GM21529 (cell line): ENCODE data around the gene THRB.
A peak's percentile ranks its signal among the peaks of the same experiment; 100 is the strongest.

Experiments
- ATAC-seq: cut with Tn5 transposase; IDR thresholded peaks from one replicate; pipeline ENCODE4 v1.9.1; 2021; ENCODE audit not compliant: unreplicated experiment

The THRB gene

DNA sequence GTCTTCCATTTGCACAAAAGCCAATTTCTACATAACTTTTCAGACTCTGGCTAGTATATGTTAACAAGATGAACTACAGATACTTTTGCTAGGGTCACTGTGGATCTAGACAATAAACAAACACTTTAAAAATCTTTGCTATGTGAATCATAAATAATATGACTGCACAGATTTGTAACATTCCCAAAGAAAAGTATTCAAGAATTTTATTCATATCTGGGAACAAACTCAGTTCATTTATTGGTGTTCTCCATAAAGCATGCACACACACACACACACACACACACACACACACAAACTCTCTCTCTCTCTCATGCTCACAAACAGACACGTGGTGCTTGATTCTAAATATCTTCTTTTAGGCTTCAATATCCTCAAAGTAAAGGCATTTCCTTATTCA is 18.8 kb upstream of the THRB start:
- ATAC-seq = no peak

DNA sequence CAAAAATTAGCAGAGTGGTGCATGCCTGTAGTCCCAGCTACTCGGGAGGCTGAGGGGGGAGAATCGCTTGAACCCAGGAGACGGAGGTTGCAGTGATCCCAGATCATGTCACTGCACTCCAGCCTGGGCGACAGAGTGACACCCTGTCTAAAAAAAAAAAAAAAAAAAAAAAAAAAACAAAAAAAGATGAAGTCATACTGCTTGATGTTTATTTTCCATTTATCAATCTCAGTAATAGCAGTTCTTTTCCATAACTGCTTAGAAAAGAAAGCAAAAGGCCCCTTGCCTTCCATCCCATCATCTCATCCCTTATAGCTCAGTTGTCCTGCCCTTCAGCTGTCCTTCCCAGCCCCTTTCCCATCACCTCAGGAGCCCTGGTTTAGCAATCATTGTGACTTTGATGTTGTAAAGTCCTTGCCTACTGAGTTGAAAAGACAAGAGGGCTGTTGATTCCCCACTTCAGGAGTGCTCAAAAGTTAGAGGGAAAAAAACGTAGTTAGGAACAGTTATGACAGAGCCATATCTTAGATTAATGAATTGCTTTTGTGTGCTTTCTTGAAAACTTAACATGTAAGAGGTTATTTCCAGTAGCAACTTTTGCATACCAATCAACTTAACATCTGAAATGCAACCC is 18.0 kb upstream of the THRB start:
- ATAC-seq = no peak

DNA sequence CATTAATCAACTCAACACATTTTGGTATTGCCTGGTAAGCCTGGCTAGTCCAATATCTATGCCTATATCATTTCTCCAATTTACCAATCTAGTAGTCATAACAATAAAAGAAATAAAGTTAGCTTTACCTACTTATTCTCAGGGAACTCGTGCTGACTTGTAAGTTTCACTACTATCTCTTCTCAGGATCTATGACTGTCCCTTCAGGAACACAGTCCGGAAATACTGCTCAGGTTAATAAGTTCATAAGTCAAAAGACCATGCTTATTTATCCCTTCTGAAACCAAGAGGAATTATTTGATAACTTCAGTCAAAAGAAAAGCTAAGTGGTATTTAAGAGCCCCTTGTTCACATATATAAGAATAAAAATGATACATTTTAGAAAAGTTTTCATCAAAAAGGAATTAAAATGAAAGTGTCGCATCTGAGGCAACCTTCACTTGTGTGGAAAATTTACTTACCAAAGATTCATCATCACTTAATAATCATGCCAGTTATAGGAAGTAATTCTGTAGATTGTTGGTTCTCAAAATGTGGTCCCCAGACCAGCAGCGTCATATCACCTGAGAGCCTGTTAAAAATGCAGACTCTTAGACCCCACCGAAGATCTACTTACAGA is 15.5 kb upstream of the THRB start:
- ATAC-seq = no peak

DNA sequence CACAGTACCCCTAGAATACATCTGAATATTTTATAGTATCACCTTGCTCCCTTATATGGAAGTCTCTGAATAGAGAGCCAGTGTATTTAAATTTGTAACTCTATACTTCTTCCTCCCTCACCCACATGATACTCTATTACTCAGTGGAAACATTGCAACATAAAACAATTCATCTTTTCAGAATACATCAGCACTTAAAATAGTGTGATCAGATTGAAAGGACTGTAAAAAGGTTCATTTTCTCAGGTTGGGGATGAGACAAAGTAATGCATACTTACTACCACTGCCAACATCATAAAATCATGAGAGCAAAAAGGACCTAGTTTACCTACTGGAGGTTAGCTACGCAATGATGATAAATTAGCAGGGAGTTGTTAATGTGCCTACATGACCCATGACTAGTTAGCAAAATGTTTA is 13.8 kb upstream of the THRB start:
- no peak for ATAC-seq

DNA sequence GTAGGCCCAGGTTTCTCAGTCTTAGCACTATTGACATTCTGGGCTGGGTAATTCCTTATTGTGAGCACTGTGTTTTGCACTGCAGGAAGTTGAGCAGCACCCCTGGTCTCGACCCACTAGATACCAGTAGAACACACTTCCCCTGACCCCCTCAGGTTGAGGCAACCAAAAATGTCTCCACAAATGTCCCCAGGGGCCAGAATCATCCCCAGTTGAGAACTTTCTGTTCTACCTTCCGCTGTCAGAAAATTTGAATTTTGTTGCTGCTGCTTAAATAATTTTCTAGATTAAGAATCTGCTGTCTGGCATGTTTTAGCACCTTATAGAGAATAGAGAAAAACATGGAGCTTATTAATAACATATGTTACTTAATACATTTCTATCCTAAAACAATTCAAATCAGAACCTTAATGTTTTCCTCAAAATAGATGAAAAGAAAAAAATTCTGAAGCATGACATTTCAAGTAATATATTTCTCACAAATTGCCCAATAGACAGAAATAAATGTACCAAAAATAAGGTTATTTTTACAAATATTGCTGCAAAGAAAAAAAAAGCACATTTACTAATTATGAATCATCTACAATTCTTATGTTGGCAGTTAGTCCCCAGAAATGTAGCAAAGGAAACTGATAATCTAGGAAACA is 13.2 kb upstream of the THRB start:
- ATAC-seq = no peak

DNA sequence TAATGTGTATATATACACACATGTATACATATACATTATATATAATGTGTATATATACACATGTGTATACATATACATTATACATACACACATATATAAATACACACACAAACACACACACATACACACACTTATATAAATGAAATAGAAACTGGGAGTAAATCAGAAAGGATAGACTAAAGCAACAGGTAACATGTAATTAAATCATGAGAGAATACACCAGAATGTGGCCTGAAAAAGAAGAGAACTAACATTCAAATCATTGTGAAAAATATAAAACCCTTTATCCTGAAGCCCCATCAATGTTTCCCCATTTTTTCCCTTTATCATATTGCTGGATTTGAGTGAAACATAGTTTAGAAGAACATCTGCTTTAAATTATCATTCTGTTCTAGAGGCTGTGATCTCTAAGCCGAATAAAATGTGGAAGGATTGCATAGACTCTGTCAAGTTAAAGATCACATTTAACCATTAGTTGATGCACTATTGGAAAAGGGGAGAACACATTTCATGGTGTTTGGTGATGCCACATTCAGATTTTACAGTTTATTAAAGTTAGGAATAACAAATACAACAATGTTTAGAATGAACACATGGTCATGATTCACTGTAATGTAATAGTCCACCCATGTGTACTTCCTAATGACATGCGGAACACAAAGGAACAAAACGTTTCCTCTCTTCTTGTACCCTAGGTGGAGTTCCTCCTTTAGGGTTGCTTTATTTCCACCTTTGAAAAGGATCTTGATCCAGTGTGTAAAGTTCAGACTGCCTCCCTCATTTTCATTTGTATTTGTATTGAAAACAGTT is 12.5 kb upstream of the THRB start:
- ATAC-seq = no peak

DNA sequence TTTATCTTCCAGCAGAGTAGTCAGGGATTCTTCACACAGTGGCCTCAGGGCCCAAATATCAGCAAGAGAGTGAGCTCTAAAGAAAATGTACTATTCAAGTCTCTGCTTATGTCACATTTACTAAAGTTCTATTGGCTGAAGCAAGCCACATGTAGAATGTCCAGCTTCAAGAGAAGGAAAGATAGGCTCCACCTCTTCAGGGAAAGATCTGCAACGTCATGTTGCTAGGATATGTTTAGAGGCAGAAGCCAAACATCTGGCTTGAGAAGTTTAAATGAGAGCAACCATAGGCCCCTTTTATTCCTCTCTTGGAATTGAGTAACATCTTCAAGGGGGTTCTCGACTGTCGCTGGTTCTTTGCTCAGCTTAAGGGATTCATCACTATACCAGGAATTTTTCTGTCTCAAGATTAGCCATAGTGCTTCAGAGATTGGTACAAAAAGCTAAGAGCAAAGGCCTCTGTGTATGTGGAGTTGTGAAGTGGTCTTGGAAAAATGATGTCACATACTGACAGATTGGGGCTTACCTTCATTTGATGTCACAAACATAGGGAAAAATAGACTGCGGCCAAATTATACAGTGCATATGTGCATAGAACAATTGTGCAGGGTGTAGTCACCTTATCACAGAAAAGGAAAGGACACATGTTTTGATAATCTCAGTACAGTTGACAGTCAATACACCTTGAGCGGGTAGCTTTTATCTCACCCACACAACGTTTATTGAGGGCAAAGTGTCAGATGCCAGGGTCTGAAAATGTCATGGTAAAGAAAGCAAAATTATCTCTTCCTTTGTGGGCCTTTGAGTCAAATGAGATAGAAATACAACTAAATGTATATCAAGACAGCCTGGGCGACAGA is 11.3 kb upstream of the THRB start:
- ATAC-seq = no peak

DNA sequence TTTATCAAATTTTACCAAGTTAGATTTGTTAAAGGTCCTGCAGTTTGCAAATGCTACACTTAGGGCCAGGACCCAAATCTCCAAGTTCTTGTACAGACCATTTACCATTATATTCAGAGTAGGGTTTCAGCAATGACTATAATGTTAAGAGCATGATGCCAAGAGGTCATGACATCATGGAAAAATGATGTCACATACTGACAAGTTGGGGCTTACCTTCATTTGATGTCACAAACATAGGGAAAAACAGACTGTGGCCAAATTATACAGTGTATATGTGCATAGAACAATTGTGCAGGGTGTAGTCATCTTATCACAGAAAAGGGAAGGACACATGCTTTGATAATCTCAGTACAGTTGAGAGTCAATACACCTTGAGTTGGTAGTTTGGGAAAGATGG is 10.1 kb upstream of the THRB start:
- ATAC-seq = no peak

DNA sequence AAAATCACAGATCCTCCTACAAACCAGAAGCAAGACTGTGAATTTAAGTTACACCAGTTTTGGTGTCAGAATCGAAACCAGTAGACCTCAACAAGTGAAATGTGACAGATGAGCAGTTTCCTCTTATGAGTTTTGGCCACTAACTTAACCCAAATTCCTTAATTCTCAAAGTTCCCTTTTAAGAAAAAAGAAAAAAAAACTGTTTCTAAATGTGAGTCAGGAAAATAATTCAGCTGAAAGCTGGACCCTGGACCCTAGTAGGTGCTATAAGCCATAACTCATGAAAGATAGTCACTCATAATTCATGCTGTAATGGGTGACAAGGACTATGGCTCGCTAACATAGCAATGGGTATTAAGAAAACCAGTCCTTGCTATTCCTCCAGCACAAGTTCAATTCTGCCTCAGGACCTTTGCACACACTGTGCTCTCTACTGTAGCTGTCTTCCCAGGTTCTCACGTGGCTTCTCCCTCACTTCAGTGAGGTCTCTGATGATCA is 9.0 kb upstream of the THRB start:
- peak; percentile 92 for ATAC-seq

DNA sequence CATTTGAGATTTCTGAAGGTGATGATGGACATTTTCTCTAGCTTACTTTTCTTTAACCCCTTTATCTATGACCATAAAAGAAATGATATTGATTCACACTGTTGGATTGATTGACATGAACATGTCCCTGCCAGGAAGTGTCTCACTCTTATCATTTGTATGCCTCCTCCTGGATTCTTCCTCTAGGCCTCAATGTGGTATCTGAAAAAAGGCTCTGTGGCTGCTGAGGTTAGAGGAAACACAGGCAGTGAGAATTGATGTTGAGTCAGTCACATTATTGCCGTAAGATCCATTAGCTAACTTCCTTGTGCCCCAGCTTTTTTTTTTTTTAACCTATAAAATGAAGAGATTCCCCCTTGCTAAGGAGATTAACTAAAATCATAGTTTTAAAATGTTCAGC is 8.0 kb upstream of the THRB start:
- no peak for ATAC-seq

DNA sequence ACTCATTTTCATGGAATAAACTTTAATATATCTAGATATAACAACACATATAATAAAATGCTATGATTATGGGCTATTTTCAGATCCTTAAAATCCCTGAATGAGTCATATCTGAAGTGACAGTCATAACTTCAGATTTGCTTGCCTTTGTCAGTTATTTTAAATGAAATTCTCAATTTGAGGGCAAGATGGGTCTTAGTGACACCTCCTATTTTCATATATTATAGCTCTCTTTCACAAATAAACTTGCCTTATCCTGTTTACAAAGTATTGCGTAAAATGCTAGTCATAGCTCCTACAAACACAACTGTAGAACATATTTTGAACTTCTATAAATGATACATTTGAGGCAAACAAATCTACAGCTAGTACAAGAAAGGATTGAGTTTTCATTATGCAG is 6.2 kb upstream of the THRB start:
- ATAC-seq = no peak

DNA sequence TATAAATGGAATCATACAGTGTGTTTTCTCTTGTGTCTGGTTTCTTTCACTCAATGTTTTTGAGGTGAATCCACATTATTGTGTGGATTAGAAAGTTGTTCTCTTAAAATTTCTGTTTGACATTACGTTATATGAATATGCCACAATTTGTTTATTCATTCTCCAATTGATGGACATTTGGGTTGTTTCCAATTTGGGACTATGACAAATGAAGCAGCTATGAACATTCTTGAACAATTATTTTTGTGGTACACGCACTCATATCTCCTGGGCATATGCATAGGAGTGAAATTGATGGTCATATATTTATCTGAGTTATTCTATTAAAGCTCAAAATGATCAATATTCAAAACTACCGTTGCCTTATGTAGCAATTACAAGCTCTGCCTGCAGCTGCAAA is 5.3 kb upstream of the THRB start:
- no peak for ATAC-seq

DNA sequence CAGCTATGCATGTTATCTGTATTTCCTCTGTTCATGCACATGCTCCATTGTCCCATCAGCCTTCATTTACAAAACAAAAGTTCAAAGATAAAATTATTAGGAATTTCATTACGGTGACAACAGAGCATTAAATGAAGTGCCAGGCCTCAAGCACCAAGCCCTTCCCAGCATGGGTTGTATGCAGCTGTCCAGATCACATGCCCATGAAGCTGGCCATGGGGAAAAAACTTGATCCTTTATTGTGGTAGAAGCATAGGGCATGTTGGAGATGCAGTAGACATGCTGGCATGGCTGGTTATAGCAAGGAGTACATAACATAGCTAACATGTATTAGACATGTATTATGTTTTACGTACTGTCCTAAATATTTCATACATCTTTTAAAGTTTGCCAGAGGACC is 4.1 kb upstream of the THRB start:
- ATAC-seq = no peak

DNA sequence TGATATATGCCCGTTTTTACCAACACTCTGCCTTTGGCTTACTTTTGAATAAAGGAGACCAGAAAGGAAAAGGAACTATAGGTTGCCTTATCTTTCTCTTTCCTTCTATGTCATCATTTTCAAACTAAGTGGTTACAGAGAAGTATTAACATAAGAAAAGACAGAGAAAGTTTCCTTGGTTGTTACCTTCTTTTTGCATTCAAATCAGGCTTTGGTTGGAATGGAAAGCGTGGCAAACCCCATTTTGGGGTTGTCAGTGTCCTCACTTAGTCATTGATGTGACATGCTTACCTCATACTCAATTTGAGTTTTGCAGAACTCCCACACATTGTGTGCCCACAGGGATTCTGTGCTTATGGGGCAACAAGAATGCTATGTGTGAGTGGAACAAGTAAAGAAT is 3.7 kb upstream of the THRB start:
- no peak for ATAC-seq

DNA sequence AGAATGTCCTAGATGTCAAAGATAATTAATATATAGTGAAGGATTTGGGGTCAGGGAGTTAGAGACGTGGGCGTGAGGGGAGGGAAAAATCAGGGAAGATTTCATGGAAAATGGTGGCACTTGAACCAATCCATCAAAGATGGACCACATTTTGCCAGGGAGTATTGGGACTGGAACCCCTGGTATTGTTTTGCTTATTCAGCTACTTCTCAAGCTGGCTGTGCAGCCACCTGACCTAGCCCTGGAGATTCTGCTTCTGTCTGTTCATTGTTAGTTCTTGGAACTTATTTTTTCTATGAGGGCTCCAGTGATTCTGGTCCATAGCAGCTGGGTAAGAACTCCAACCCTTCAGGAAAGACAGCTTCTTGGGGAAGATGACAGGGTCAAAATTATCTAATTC is 3.3 kb upstream of the THRB start:
- no peak for ATAC-seq

DNA sequence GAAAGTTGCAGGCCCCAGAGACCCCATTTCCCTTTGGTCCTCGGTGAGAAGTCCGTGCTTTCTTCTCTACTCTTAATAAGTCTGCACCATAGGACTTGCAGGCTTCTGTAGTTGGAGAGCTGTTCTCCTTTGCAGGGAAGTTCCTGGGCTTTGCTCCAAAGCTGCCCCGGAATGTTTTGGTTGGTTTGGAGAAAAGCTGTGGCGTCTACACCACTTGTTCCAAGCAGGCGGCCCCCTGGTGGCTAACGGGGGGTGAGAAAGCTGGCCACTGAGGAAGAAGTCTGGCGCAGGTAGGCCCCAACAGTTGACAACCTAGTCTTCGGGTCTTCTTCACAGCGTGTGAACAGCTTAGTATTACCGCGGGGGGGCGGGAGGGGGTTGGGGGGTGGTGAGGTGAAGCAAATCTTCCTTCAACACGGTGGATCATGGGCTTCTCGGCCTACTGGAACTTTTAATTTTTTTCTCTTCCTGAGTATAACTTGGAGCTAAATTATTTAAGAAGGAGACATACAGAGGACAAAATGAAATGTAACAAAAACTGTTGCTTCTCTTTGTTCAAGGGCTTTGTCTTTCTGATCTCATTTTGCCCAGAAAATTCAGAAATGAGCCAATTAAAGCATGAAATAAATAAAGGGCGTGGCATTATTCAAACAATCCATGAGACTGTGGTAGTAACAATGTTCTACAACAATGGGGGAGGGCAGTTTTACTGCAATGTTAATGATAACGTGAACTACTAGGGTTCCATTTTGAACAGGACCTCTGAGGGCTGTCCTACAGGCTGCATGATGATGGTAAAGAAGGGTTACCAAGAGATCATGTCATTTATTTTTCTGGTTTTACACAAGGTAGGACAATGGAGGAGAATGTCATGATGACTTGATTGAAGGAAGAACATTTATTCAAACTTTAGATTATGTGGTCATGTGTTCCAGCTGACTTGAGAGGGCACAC is 2.2 kb upstream of the THRB start:
- no peak for ATAC-seq

DNA sequence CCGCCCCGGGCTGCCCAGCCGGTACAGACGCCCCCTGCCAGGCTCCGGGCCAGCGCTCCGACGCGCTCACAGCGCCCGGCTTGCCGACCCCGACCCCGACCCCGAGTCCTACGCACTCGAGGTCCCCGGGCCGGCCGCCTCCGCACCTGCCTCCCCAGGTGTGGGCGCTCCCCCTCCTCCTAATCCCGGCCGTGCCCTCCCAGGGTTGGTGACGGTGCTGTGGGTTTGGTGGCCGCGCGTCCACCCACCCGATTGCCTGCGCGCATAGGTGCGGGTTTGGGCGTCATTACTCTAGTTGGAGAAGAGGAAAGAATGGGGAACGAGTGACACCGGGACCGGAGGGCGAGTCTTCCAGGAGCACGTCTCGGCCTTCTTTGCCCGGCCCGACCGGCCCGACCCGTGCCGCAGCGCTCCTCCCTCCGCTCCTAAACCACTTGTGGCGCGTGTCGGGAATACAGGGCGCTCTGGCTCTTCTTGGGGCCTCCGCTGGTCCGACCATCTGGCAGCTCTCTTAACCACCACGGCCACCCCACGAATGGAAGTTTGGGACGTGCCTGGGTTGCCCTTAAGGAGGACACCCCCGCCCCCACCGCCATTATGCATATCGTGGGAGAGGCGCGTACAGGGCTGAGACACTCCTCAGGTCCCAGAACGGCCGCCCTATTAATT is 810 bp upstream of the THRB start:
- no peak for ATAC-seq

DNA sequence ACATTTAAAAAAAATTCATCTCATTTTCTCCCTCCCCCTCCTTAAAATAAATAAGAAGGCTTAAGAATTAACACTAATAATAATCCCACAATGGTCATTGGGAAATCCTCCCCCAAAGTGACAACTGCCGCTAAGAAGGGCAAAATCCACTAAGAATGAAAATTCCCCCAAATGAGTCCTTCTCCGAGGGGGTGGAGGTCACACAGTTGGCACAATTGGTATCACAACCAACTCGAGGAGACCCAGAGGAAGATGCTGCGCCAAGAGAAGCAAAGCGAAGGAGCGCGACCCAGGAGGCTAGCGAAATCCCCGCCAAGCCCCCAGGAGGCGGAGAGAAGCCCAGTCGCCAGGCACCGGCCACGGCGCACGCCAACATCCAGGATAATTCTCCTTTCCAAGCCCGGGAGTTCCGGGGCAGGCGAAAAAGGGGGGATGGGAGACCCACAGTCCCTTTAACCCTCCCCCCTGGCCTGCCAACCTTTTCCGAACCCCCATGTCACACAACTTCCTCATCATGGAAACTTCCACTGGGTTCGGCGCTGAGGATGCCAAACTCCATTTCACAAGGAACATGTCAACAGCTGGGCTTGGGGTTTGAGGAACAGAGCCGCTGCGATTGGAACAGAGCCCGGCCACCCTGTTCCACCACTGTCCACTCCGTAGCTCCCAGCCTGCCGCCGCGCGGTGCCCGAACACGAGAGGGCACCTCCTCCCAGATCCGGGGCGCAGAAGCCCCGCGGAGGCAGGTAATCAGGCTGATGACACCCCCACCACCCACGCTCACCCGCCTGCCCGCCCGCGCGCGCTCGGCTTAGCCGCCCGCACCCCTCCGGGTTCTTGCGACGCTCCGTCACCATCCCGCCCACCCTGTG is 668 bp downstream of the THRB start:
- ATAC-seq = no peak
